Measurements from ENCODE around the gene ZSCAN30.

The ZSCAN30 gene

DNA sequence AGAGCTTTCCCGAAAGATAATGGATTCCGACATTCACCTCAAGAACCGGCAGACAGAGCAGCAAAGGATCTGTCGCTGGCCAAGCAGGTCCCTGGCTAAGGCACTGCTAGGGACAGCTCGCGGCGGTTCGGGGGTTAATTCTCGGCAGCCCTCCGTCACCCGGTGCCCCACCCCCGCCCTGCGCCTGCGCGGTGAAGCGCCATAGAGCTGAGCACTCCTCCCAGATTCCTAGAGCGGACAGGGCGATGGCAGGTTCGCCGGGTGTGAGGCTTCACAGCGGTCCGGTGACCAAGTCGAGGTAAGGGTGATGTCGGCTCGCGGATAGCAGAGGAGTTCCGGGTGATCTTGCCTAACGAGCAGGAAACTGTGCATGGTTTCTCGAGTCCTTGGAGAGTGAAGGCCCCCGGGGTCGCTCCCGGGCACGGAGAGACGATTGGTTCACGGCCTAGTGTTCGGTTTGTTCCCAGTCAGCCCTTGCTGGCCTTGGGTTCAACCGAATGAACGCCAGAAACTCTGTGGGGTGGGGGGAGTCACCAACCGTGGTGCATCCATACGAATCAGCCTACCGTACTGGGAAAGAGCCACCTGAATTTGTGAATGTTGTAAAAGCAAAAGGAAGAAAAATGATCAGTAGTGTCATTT is at the start of gene ZSCAN30:
Gene ZSCAN30, minus strand, starts transcription at position 136 of the 642 bp plus-strand sequence. CDS start 25,877 bp downstream, outside the sequence.
- TF ChIP-seq, protein P1, sequence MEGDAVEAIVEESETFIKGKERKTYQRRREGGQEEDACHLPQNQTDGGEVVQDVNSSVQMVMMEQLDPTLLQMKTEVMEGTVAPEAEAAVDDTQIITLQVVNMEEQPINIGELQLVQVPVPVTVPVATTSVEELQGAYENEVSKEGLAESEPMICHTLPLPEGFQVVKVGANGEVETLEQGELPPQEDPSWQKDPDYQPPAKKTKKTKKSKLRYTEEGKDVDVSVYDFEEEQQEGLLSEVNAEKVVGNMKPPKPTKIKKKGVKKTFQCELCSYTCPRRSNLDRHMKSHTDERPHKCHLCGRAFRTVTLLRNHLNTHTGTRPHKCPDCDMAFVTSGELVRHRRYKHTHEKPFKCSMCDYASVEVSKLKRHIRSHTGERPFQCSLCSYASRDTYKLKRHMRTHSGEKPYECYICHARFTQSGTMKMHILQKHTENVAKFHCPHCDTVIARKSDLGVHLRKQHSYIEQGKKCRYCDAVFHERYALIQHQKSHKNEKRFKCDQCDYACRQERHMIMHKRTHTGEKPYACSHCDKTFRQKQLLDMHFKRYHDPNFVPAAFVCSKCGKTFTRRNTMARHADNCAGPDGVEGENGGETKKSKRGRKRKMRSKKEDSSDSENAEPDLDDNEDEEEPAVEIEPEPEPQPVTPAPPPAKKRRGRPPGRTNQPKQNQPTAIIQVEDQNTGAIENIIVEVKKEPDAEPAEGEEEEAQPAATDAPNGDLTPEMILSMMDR (IDR thresholded peaks at IDR 0.05; ENCODE audit: low read depth, low read length, missing control alignments): no peak
- peak within 1 kb of the TSS; percentile 84 for H3K4me3 ChIP-seq (replicated peaks; ENCODE audit: low read depth, low read length)
- peak; percentile 78 for DNase-seq (ENCODE audit: extremely low read depth, low read depth)

DNA sequence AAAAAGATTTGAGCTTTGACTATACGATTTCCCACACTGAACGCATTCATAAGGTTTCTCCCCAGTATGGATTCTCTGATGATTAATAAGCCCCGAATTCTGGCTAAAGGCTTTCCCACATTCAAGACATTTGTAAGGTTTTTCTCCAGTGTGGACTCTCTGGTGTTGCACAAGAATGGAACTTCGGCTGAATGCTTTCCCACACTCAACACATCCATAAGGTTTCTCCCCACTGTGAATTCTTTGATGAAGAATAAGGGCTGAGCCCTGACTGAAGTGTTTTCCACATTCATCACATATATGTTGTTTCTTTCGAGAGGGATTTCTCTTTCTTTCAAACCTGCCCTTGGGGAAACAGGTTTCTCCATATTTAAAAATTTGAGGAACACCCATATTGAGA is 47.3 kb upstream of the ZSCAN30 start:
- no peak for DNase-seq (ENCODE audit: extremely low read depth, low read depth)
- no peak overlapping the region for H3K4me3 ChIP-seq (replicated peaks; ENCODE audit: low read depth, low read length)
- TF ChIP-seq, protein P1 (IDR thresholded peaks at IDR 0.05; ENCODE audit: low read depth, low read length, missing control alignments): no peak

DNA sequence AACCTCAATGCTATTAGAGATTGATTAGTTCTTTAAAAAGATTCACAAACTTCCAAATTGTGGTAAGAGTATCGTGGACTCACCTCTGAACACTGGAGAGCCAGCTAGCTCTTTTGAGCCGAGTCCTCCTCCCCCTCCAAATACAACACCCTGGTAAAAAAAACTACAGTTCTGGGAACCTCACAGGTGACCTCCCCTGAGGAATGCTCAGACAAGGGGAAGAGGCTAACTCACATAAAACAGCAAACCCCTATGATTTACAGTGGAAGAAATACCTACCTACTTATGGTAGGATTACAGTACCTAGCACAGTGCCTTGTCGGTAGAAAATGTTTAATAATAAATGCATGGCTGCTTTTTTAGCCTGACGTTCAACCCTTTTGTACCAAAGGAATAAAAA is 45.8 kb upstream of the ZSCAN30 start:
- TF ChIP-seq, protein P1 (IDR thresholded peaks at IDR 0.05; ENCODE audit: low read depth, low read length, missing control alignments): no peak
- DNase-seq (ENCODE audit: extremely low read depth, low read depth): no peak
- H3K4me3 ChIP-seq (replicated peaks; ENCODE audit: low read depth, low read length): no peak overlapping the region

DNA sequence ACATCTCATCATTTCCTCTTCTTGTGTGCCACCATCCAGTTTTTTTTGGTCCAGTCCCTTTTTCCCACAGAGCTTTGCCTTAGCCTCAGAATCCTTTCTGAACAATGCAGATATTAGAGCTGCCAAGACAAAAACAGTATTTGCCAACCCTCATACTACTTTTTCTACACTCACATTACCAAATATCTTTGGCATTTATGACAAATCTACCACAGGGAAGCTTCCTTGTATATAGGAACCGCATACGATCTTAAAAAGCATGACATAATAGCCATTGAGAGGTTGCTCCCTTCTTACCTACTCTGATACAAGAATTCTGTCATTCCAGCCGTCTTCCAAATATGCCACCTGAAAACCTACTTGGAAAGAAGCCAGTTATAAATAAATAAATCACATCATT is 44.8 kb upstream of the ZSCAN30 start:
- no peak for DNase-seq (ENCODE audit: extremely low read depth, low read depth)
- no peak overlapping the region for H3K4me3 ChIP-seq (replicated peaks; ENCODE audit: low read depth, low read length)
- TF ChIP-seq, protein P1 (IDR thresholded peaks at IDR 0.05; ENCODE audit: low read depth, low read length, missing control alignments): no peak

DNA sequence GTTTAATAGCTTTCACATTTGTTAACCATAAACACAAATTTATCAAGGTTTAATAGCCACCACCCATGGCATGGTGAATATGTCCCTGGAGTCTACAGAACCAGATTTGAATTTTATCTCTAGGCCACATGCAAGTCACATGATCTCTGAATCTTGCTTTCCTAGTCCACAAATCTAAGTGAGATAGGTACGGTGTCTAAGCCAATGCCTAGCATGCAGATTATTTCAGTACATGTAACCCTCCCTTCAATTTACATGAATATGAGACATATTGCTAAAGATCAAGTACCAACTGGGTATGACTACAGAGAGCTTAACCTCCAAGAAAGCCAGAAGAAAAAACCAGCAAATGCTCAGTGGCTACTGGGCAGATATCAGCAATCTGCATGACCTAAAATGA is 44.2 kb upstream of the ZSCAN30 start:
- TF ChIP-seq, protein P1 (IDR thresholded peaks at IDR 0.05; ENCODE audit: low read depth, low read length, missing control alignments): no peak
- DNase-seq (ENCODE audit: extremely low read depth, low read depth): no peak

DNA sequence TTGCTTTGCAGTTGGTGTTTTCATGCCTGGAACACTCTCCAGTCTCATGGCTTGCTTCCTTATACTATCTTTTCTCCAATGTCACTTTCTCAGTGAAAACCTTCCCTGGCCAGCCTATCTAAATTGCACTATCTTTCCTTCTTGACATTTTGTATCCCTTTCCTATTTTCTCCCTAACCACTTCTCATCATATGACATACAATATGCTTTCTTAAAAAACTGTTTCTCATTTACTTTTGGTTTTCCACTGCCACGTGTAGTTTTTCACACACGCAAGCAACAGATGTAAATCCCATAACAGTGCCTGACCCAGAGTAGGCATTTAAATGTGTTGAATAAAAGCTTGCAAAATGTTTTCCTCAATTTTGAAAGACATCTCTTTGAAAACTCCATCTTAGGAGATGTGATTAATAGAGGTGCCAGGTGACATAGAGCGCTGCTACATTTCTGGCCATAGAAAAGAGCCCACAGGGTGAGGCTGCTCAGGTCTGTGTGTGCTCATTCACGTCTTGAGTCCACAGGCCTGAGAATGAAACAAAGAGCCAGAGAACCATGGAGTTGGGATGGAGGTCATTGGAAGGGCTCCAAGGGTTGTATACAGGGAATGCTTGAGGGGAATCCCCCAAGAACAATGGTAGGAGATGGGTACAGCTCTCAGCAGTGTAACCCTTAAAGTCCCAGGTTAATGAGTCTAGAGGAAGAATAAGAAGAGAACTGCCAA is 41.5 kb upstream of the ZSCAN30 start:
- no peak overlapping the region for H3K4me3 ChIP-seq (replicated peaks; ENCODE audit: low read depth, low read length)
- TF ChIP-seq, protein P1 (IDR thresholded peaks at IDR 0.05; ENCODE audit: low read depth, low read length, missing control alignments): no peak
- DNase-seq (ENCODE audit: extremely low read depth, low read depth): no peak

More for the DNA sequence above, 44.2 kb upstream of the ZSCAN30 start:
- no peak overlapping the region for H3K4me3 ChIP-seq (replicated peaks; ENCODE audit: low read depth, low read length)

Data from HFF-Myc (cell line).